Thoracic aorta (tissue), 2 donors: ENCODE data around the gene BDP1. TPM values are rescaled to one million over a fixed set of nuclear protein-coding genes. Genes with fewer than 3 reads are reported as not detected.
"Not testable (repeated sequence)": the region's sequence is repeated elsewhere in the genome, so short reads cannot be mapped to it uniquely, and the experiment has no call there.

Source experiments
- ATAC-seq: fragments of 150-250 bp; one replicate; pipeline ENCODE4 v1.8.0; 2017; ENCODE audit warnings: low read depth; ENCODE audit not compliant: insufficient number of reproducible peaks, low FRiP score
- DNase-seq: peaks from one replicate; pipeline ENCODE4 v3.0.0-alpha.2; 2020; ENCODE audit warnings: low spot score
- H3K27ac ChIP-seq, 2 donors: fragments of 200-600 bp; sonication (generic); 1 replicate in 1 of 2; 2 replicates in 1 of 2; pipeline ENCODE4 v1.5.1; 2016; ENCODE audit warnings: mild to moderate bottlenecking in 2 of 2, moderate library complexity in 2 of 2
- H3K27me3 ChIP-seq: fragments of 200-600 bp; sonication (generic); replicated peaks from 2 replicates; pipeline ENCODE4 v1.6.0; 2016; ENCODE audit warnings: mild to moderate bottlenecking; ENCODE audit not compliant: insufficient read depth
- H3K36me3 ChIP-seq: fragments of 200-600 bp; sonication (generic); one replicate; pipeline ENCODE4 v1.5.1; 2016
- H3K4me1 ChIP-seq, 2 donors: fragments of 200-600 bp; sonication (generic); 1 replicate in 1 of 2; 2 replicates in 1 of 2; pipeline versions ENCODE4 v1.5.1 to v1.6.0; 2016; ENCODE audit warnings: low read depth in 2 of 2, mild to moderate bottlenecking in 1 of 2; ENCODE audit not compliant: control insufficient read depth in 1 of 2
- H3K4me3 ChIP-seq: fragments of 200-600 bp; sonication (generic); 2 replicates; pipeline ENCODE4 v1.5.1; 2016; ENCODE audit warnings: mild to moderate bottlenecking
- H3K9me3 ChIP-seq: fragments of 200-600 bp; sonication (generic); 2 replicates; pipeline ENCODE4 v1.5.1; 2016
- total RNA-seq, 2 donors: library from RNA; depleted of rRNA; stranded (reverse); fragments of >200 nt; gene quantifications; one replicate each; pipeline versions ENCODE4 v1.1.0 to v1.2.3, GENCODE V29; 2016
- TF ChIP-seq, protein P1 (sequence below): fragments of 200-600 bp; sonication (generic); IDR thresholded peaks from one replicate; pipeline ENCODE4 v1.5.1; 2019; ENCODE audit warnings: antibody characterized with exemption

The BDP1 gene
- total RNA-seq, 2 donors from 2014 or later, result 29.2 to 47.8 TPM

DNA sequence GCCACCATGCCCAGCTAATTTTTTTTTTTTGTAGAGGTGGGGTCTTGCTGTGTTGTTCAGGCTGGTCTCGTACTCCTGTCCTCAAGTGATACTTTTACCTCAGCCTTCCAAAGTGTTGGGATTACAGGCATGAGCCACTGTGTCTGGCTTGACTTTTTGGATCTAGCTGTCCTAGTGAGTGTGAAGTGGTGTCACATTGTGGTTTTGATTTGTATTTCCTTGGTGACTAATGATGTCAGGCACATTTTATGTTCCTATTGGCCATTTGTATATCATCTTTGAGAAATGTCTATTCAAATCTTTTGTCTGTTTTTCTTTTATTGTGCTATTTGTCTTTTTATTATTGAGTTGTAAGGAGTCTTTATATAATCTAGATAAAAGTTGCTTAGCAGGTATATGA lies 78.2 kb downstream of the BDP1 start:
- TF ChIP-seq, protein P1, sequence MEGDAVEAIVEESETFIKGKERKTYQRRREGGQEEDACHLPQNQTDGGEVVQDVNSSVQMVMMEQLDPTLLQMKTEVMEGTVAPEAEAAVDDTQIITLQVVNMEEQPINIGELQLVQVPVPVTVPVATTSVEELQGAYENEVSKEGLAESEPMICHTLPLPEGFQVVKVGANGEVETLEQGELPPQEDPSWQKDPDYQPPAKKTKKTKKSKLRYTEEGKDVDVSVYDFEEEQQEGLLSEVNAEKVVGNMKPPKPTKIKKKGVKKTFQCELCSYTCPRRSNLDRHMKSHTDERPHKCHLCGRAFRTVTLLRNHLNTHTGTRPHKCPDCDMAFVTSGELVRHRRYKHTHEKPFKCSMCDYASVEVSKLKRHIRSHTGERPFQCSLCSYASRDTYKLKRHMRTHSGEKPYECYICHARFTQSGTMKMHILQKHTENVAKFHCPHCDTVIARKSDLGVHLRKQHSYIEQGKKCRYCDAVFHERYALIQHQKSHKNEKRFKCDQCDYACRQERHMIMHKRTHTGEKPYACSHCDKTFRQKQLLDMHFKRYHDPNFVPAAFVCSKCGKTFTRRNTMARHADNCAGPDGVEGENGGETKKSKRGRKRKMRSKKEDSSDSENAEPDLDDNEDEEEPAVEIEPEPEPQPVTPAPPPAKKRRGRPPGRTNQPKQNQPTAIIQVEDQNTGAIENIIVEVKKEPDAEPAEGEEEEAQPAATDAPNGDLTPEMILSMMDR, result no peak
- DNase-seq (no peak), ATAC-seq (no peak)
- no peaks in the 10 kb centered on the region for H3K9me3 ChIP-seq
- peak overlapping the region; percentile 15 to 31 for H3K27ac ChIP-seq
- H3K4me3 ChIP-seq, result no peak overlapping the region
- peaks cover 0 to 9% of the 10 kb centered on the region in 2 donors for H3K4me1 ChIP-seq
- H3K36me3 ChIP-seq, result no peaks in the 10 kb centered on the region
- no peaks in the 10 kb centered on the region for H3K27me3 ChIP-seq

DNA sequence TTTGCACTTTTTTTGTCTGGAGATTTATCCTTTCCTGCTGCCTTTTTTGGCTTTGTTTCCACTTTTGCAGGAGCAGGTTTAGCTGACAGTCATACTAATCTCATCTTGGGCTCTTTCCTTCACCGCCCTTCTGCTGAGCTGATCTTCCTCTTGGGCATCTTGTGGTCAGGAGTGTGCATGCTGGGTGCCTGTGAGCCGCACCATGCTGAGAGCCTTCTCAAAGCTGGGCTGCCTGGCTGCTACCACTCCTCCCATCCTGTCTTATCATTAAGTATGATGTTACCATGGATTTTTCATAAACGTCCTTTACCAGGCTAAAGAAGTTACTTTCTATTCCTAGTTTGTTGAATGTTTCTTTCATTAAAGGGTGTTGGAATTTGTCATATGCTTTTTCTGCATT lies 82.2 kb downstream of the BDP1 start:
- peaks cover 3% of the 10 kb centered on the region for H3K36me3 ChIP-seq
- no peak for ATAC-seq
- H3K27me3 ChIP-seq, result no peaks in the 10 kb centered on the region
- no peak overlapping the region for H3K4me3 ChIP-seq
- no peaks in the 10 kb centered on the region for H3K9me3 ChIP-seq
- peaks cover 0 to 9% of the 10 kb centered on the region in 2 donors for H3K4me1 ChIP-seq
- H3K27ac ChIP-seq, result no peak overlapping the region
- DNase-seq, result no peak
- TF ChIP-seq, protein P1, result no peak

DNA sequence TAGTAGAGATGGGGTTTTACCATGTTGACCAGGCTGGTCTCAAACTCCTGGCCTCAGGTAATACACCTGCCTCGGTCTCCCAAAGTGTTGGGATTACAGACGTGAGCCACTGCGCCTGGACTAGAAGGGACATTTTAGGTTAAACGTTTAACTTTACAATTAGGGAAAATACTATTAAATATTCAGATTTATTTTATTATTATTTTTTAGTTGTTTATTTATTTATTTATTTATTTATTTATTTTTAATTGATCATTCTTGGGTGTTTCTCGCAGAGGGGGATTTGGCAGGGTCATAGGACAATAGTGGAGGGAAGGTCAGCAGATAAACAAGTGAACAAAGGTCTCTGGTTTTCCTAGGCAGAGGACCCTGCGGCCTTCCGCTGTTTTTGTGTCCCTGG lies 95.4 kb downstream of the BDP1 start:
- ATAC-seq, H3K4me3 ChIP-seq, H3K27me3 ChIP-seq, DNase-seq, H3K9me3 ChIP-seq, H3K4me1 ChIP-seq, H3K27ac ChIP-seq: not testable (repeated sequence)
- peaks cover 34% of the 10 kb centered on the region for H3K36me3 ChIP-seq

GRCh38 chr5:71551582-71551981 lies 96.1 kb downstream of the BDP1 start:
- not testable (repeated sequence) for H3K27me3 ChIP-seq, H3K27ac ChIP-seq, H3K4me3 ChIP-seq, H3K9me3 ChIP-seq, ATAC-seq, H3K4me1 ChIP-seq, DNase-seq
- H3K36me3 ChIP-seq, result peaks cover 34% of the 10 kb centered on the region

- ATAC-seq, DNase-seq, H3K9me3 ChIP-seq, H3K27ac ChIP-seq, H3K4me1 ChIP-seq, H3K4me3 ChIP-seq, H3K27me3 ChIP-seq: not testable (repeated sequence)
- H3K36me3 ChIP-seq, result peaks cover 37% of the 10 kb centered on the region
These were observed 96.7 kb downstream of the BDP1 start for GRCh38 chr5:71552026-71552749.

DNA sequence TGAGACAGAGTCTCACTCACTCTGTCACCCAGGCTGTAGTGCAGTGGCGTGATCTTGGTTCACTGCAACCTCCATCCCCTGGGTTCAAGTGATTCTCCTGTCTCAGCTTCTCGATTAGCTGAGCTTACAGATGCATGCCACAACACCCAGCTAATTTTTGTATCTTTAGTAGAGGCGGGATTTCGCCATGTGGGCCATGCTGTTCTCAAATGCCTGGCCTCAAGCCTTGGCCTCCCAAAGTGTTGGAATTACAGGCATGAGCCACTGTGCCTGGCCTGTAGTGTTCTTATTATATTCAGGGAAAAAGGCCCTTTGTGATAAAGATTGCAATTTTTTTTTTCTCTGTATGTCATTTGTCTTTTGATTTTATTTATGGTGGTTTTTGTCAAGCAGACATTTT lies 107.7 kb downstream of the BDP1 start:
- DNase-seq, result no peak
- no peak for ATAC-seq
- H3K9me3 ChIP-seq, result no peaks in the 10 kb centered on the region
- H3K36me3 ChIP-seq, result peaks cover 25% of the 10 kb centered on the region
- TF ChIP-seq, protein P1, result no peak
- no peaks in the 10 kb centered on the region for H3K27me3 ChIP-seq
- H3K4me3 ChIP-seq, result no peak overlapping the region
- no peaks in the 10 kb centered on the region for H3K4me1 ChIP-seq
- no peak overlapping the region for H3K27ac ChIP-seq

GRCh38 chr5:71564895-71565294 lies 109.4 kb downstream of the BDP1 start:
- H3K4me1 ChIP-seq, result no peaks in the 10 kb centered on the region
- DNase-seq, result no peak
- no peaks in the 10 kb centered on the region for H3K27me3 ChIP-seq
- TF ChIP-seq, protein P1, result no peak
- no peak for ATAC-seq
- H3K27ac ChIP-seq, result no peak overlapping the region
- H3K4me3 ChIP-seq, result no peak overlapping the region
- H3K36me3 ChIP-seq, result peaks cover 28% of the 10 kb centered on the region
- no peaks in the 10 kb centered on the region for H3K9me3 ChIP-seq
